HCT116 (cell line): ENCODE measurements around the gene SBNO2. TPM values are rescaled to one million over a fixed set of nuclear protein-coding genes. Genes with fewer than 3 reads are reported as not detected.

ENCODE experiments used
- ATAC-seq: fragments of 200-7000 bp; cut with Tn5 transposase; 2 replicates; pipeline ENCODE4 v1.9.1; 2020; ENCODE audit warnings: mild to moderate bottlenecking, moderate library complexity
- BruUV-seq: library from RNA; stranded (reverse); fragments of 400-500 nt; replicated peaks from 2 replicates; lab custom pipeline; 2021; lab: Mats Ljungman, UMichigan
- CTCF ChIA-PET: fragments of 300-600 bp; sonication (Branson Sonifier 250); formaldehyde crosslinking; loops from one replicate; lab custom pipeline; 2021; ENCODE audit warnings: antibody characterized with exemption; lab: Charles Lee
- POLR2A ChIA-PET: fragments of 300-600, 350-600 bp; sonication (Branson Sonifier 250); formaldehyde crosslinking; loops from one replicate; lab custom pipeline; 2021; ENCODE audit warnings: antibody characterized with exemption; lab: Charles Lee
- RAD21 ChIA-PET, 2 experiments: fragments of 300-600 bp; sonication (Branson Sonifier 250); formaldehyde crosslinking; loops; one replicate each; lab custom pipeline; 2023; ENCODE audit warnings: low total read pairs in 2 of 2; ENCODE audit not compliant: uncharacterized antibody in 2 of 2, unreplicated experiment in 2 of 2, low non-redundant PET in 1 of 2; lab: Charles Lee
- DNase-seq: peaks from one replicate; pipeline ENCODE4 v3.0.0-alpha.2; 2010; ENCODE audit warnings: low read depth, low spot score
- H2AFZ ChIP-seq: fragments of 200-600 bp; shearing (Covaris generic), sonication (generic); 2 replicates; pipeline ENCODE4 v1.6.1; 2017; ENCODE audit warnings: low read depth, mixed run types, mixed read lengths, antibody characterized with exemption, low read length; ENCODE audit not compliant: poor library complexity, severe bottlenecking
- H3K27ac ChIP-seq: 2 replicates; pipeline ENCODE4 v1.5.1; 2012; ENCODE audit warnings: low read depth, low read length
- H3K27me3 ChIP-seq: fragments of 200-600 bp; sonication (generic); 2 replicates; pipeline ENCODE4 v1.6.1; 2016; ENCODE audit warnings: mixed run types, low read length, mixed read lengths; ENCODE audit not compliant: insufficient read depth
- H3K36me3 ChIP-seq, 2 experiments: fragments of 200-500 bp in 1 of 2; fragments of 200-600 bp in 1 of 2; sonication (Bioruptor generic) in 1 of 2; sonication (generic) in 1 of 2; 2 replicates each; pipeline versions ENCODE4 v1.5.1 to v1.6.1; 2014 to 2016; ENCODE audit warnings: low read length in 2 of 2, inconsistent platforms in 1 of 2, mixed read lengths in 1 of 2, mixed run types in 1 of 2; ENCODE audit not compliant: insufficient read depth in 2 of 2, control insufficient read depth in 1 of 2
- H3K4me1 ChIP-seq, 2 experiments: fragments of 200-600 bp in 1 of 2; sonication (generic) in 1 of 2; 2 replicates each; pipeline versions ENCODE4 v1.5.1 to v1.6.1; 2012 to 2017; ENCODE audit warnings: low read length in 2 of 2, inconsistent platforms in 1 of 2, mild to moderate bottlenecking in 1 of 2, mixed read lengths in 1 of 2, mixed run types in 1 of 2, moderate library complexity in 1 of 2; ENCODE audit not compliant: insufficient read depth in 2 of 2, control insufficient read depth in 1 of 2
- H3K4me2 ChIP-seq: fragments of 200-600 bp; sonication (generic); 2 replicates; pipeline ENCODE4 v1.6.1; 2017; ENCODE audit warnings: mixed run types, low read length, mixed read lengths
- H3K4me3 ChIP-seq, 2 experiments: fragments of 200-600 bp in 1 of 2; sonication (generic) in 1 of 2; replicated peaks in 1 of 2; 2 replicates each; pipeline ENCODE4 v1.5.1; 2011 to 2016; ENCODE audit warnings: low read length in 2 of 2, control low read depth in 1 of 2, low read depth in 1 of 2, mild to moderate bottlenecking in 1 of 2, mixed read lengths in 1 of 2, mixed run types in 1 of 2
- H3K79me2 ChIP-seq: fragments of 200-600 bp; sonication (generic); 2 replicates; pipeline ENCODE4 v1.6.1; 2017; ENCODE audit warnings: mild to moderate bottlenecking, mixed run types, low read length, moderate library complexity, mixed read lengths; ENCODE audit not compliant: insufficient read depth
- H3K9ac ChIP-seq: fragments of 200-600 bp; sonication (generic); 2 replicates; pipeline ENCODE4 v1.6.1; 2016; ENCODE audit warnings: low read length, mixed read lengths
- H3K9me2 ChIP-seq: fragments of 200-600 bp; sonication (generic), shearing (Covaris generic); 2 replicates; pipeline ENCODE4 v1.6.1; 2017; ENCODE audit warnings: mixed run types, mild to moderate bottlenecking, moderate library complexity; ENCODE audit not compliant: insufficient read depth
- H3K9me3 ChIP-seq, 2 experiments: fragments of 200-500 bp in 1 of 2; fragments of 200-600 bp in 1 of 2; sonication (Bioruptor generic) in 1 of 2; sonication (generic) in 1 of 2; 2 replicates each; pipeline ENCODE4 v1.6.1; 2014 to 2017; ENCODE audit warnings: low read length in 2 of 2, mixed read lengths in 2 of 2, inconsistent platforms in 1 of 2, low read depth in 1 of 2, mild to moderate bottlenecking in 1 of 2, mixed run types in 1 of 2, moderate library complexity in 1 of 2; ENCODE audit not compliant: control insufficient read depth in 1 of 2, insufficient read depth in 1 of 2
- H4K20me1 ChIP-seq: fragments of 200-600 bp; sonication (generic), shearing (Covaris generic); 2 replicates; pipeline ENCODE4 v1.6.1; 2017; ENCODE audit warnings: mixed run types, mild to moderate bottlenecking, moderate library complexity; ENCODE audit not compliant: insufficient read depth
- EGR1 ChIP-seq: IDR thresholded peaks from 2 replicates; pipeline ENCODE4 v1.6.1; 2012; ENCODE audit warnings: low read depth
- ELF1 ChIP-seq: IDR thresholded peaks from 2 replicates; pipeline ENCODE4 v1.6.1; 2012; ENCODE audit warnings: low read depth, borderline replicate concordance
- RAD21 ChIP-seq: IDR thresholded peaks from 2 replicates; pipeline ENCODE4 v1.6.1; 2012; ENCODE audit warnings: low read depth, mild to moderate bottlenecking
- ZFX ChIP-seq: fragments of 450-650 bp; IDR thresholded peaks from 2 replicates; pipeline ENCODE4 v1.6.1; 2017
- intact Hi-C: fragments of 100-400 bp; cut with micrococcal nuclease; formaldehyde crosslinking; loops from 2 replicates; pipeline ENCODE4 v1.10.0; 2022
- total RNA-seq: library from RNA; stranded (reverse); gene quantifications from one replicate; pipeline ENCODE4 v1.2.1, GENCODE V29; 2021; ENCODE audit not compliant: unreplicated experiment
- TF ChIP-seq, protein P1 (sequence below): IDR thresholded peaks from 2 replicates; pipeline ENCODE4 v1.6.1; 2012; ENCODE audit warnings: low read depth

Gene SBNO2
- total RNA-seq, 1 experiment from 2014 or later: 66.4 TPM

DNA sequence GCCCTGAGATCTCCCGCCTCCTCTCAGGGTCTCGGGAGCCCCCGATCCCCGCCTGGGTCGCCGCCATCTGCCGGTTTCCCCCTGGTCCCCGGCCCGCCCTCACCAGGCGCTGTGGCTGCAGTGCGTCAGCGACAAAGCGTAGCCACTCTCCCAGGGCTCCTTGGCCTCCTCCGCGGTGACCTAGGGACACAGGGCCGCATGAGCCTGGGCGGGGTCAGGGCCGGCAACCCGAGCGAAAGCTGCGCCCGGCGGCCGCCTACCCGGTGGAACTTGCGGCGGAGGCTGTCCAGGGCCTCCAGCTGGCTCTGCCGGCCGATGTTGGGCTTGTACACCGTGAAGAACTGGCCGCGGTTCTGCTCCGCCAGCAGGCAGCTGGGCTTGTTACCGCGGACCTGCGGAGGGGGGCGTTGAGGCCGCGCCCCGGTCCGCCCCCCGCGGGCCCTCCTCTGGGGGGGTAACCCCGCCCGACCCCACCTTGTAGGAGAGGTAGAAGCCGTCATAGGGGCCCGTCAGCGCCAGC, 65.0 kb downstream of the SBNO2 start:
- H3K4me3 ChIP-seq: no peak overlapping the region
- H3K4me2 ChIP-seq: no peak overlapping the region
- no peaks in the 10 kb centered on the region for H4K20me1 ChIP-seq
- no peaks in the 10 kb centered on the region for H3K9me3 ChIP-seq
- no peak for ATAC-seq
- H3K27me3 ChIP-seq: no peaks in the 10 kb centered on the region
- no peak for DNase-seq
- no TSS peak for BruUV-seq
- no peak overlapping the region for H3K27ac ChIP-seq
- ChIA-PET RAD21 (no interaction called here), CTCF (no interaction called here), POLR2A (no interaction called here)
- H3K9me2 ChIP-seq: no peaks in the 10 kb centered on the region
- TF ChIP-seq ZFX (no peak; the same call in 1 of the 2 replicates), ELF1 (no peak), EGR1 (no peak), RAD21 (no peak)
- TF ChIP-seq, protein P1, sequence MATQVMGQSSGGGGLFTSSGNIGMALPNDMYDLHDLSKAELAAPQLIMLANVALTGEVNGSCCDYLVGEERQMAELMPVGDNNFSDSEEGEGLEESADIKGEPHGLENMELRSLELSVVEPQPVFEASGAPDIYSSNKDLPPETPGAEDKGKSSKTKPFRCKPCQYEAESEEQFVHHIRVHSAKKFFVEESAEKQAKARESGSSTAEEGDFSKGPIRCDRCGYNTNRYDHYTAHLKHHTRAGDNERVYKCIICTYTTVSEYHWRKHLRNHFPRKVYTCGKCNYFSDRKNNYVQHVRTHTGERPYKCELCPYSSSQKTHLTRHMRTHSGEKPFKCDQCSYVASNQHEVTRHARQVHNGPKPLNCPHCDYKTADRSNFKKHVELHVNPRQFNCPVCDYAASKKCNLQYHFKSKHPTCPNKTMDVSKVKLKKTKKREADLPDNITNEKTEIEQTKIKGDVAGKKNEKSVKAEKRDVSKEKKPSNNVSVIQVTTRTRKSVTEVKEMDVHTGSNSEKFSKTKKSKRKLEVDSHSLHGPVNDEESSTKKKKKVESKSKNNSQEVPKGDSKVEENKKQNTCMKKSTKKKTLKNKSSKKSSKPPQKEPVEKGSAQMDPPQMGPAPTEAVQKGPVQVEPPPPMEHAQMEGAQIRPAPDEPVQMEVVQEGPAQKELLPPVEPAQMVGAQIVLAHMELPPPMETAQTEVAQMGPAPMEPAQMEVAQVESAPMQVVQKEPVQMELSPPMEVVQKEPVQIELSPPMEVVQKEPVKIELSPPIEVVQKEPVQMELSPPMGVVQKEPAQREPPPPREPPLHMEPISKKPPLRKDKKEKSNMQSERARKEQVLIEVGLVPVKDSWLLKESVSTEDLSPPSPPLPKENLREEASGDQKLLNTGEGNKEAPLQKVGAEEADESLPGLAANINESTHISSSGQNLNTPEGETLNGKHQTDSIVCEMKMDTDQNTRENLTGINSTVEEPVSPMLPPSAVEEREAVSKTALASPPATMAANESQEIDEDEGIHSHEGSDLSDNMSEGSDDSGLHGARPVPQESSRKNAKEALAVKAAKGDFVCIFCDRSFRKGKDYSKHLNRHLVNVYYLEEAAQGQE: no peak
- H3K79me2 ChIP-seq: peaks cover 24% of the 10 kb centered on the region
- H3K36me3 ChIP-seq: peaks cover 4 to 23% of the 10 kb centered on the region in 2 experiments; a peak in 3 of 4 replicates
- H2AFZ ChIP-seq: no peak overlapping the region
- H3K4me1 ChIP-seq: peaks cover 18 to 52% of the 10 kb centered on the region in 2 experiments
- H3K9ac ChIP-seq: no peak overlapping the region
- intact Hi-C loops: no loop called here
